SK-N-SH treated with all-trans-retinoic acid at 6 μM for 48 hours (cell line): ENCODE data around the gene NUPR2.
"Not testable (repeated sequence)": the region's sequence is repeated elsewhere in the genome, so short reads cannot be mapped to it uniquely, and the experiment has no call there.

Source experiments
- ATAC-seq: fragments of 200-7000 bp; cut with Tn5 transposase; 3 replicates; pipeline ENCODE4 v1.9.1; 2020; ENCODE audit warnings: mild to moderate bottlenecking, moderate library complexity
- ARNTL ChIP-seq: fragments of 450-650 bp; formaldehyde crosslinking; IDR thresholded peaks from 2 replicates; pipeline ENCODE4 v1.5.0; 2020; ENCODE audit warnings: low read depth, mild to moderate bottlenecking, moderate library complexity, borderline replicate concordance
- BACH2 ChIP-seq: fragments of 250-450 bp; sonication (Bioruptor Pico); IDR thresholded peaks from 2 replicates; pipeline ENCODE4 v1.9.0; 2021; ENCODE audit warnings: mild to moderate bottlenecking, borderline replicate concordance
- CSDC2 ChIP-seq: fragments of 250-450 bp; sonication (Bioruptor Pico); IDR thresholded peaks from 2 replicates; pipeline ENCODE4 v1.5.0; 2020; ENCODE audit warnings: mild to moderate bottlenecking, moderate library complexity
- CSRNP3 ChIP-seq: fragments of 250-450 bp; sonication (Bioruptor Pico); IDR thresholded peaks from 2 replicates; pipeline ENCODE4 v1.5.1; 2021; ENCODE audit warnings: mild to moderate bottlenecking, moderate library complexity
- GLIS3 ChIP-seq: fragments of 250-450 bp; sonication (Bioruptor Pico); IDR thresholded peaks from 2 replicates; pipeline ENCODE4 v1.5.0; 2020; ENCODE audit warnings: mild to moderate bottlenecking, moderate library complexity
- ISL1 ChIP-seq: fragments of 250-450 bp; sonication (Bioruptor Pico); IDR thresholded peaks from 2 replicates; pipeline ENCODE4 v2.1.2; 2022; ENCODE audit warnings: mild to moderate bottlenecking, moderate library complexity
- OSR1 ChIP-seq: fragments of 250-450 bp; sonication (Bioruptor Pico); IDR thresholded peaks from 2 replicates; pipeline ENCODE4 v1.8.0; 2022; ENCODE audit warnings: moderate library complexity, mild to moderate bottlenecking, inconsistent platforms
- PATZ1 ChIP-seq: fragments of 250-450 bp; sonication (Bioruptor Pico); IDR thresholded peaks from 2 replicates; pipeline ENCODE4 v1.8.0; 2020; ENCODE audit warnings: mild to moderate bottlenecking, moderate library complexity, borderline replicate concordance
- PPARA ChIP-seq: fragments of 250-450 bp; sonication (Bioruptor Pico); IDR thresholded peaks from 2 replicates; pipeline ENCODE4 v1.5.0; 2020; ENCODE audit warnings: mild to moderate bottlenecking, borderline replicate concordance
- RARB ChIP-seq: fragments of 250-450 bp; sonication (Bioruptor Pico); IDR thresholded peaks from 2 replicates; pipeline ENCODE4 v1.8.0; 2021; ENCODE audit warnings: mild to moderate bottlenecking, moderate library complexity
- SNAI2 ChIP-seq: fragments of 250-450 bp; sonication (Bioruptor Pico); IDR thresholded peaks from 2 replicates; pipeline ENCODE4 v1.5.0; 2020; ENCODE audit warnings: mild to moderate bottlenecking, moderate library complexity
- TCF4 ChIP-seq: fragments of 250-450 bp; sonication (Bioruptor Pico); IDR thresholded peaks from 2 replicates; pipeline ENCODE4 v1.8.0; 2021; ENCODE audit warnings: mild to moderate bottlenecking, moderate library complexity, borderline replicate concordance
- TOX ChIP-seq: fragments of 250-450 bp; sonication (Bioruptor Pico); IDR thresholded peaks from 2 replicates; pipeline ENCODE4 v1.8.0; 2021; ENCODE audit warnings: mild to moderate bottlenecking, moderate library complexity, borderline replicate concordance
- ZC3H10 ChIP-seq: fragments of 250-450 bp; sonication (Bioruptor Pico); IDR thresholded peaks from 2 replicates; pipeline ENCODE4 v1.5.1; 2021; ENCODE audit warnings: mild to moderate bottlenecking, moderate library complexity
- ZFP3 ChIP-seq: fragments of 250-450 bp; sonication (Bioruptor Pico); IDR thresholded peaks from 2 replicates; pipeline ENCODE4 v1.5.0; 2020; ENCODE audit warnings: mild to moderate bottlenecking, moderate library complexity
- ZFP30 ChIP-seq: fragments of 450-650 bp; formaldehyde crosslinking; IDR thresholded peaks from 2 replicates; pipeline ENCODE4 v1.5.0; 2022; ENCODE audit warnings: mild to moderate bottlenecking, moderate library complexity
- ZNF565 ChIP-seq: fragments of 450-650 bp; formaldehyde crosslinking; conservative IDR thresholded peaks from 2 replicates; pipeline ENCODE4 v1.5.0; 2020; ENCODE audit warnings: low read depth, mild to moderate bottlenecking, moderate library complexity
- ZNF70 ChIP-seq: fragments of 450-650 bp; formaldehyde crosslinking; IDR thresholded peaks from 2 replicates; pipeline ENCODE4 v1.5.0; 2020; ENCODE audit warnings: mild to moderate bottlenecking, moderate library complexity
- ZNF8 ChIP-seq: fragments of 450-650 bp; formaldehyde crosslinking; IDR thresholded peaks from 2 replicates; pipeline ENCODE4 v1.5.0; 2020; ENCODE audit warnings: mild to moderate bottlenecking, moderate library complexity
- TF ChIP-seq, protein P1 (sequence below): fragments of 250-450 bp; sonication (Bioruptor Pico); IDR thresholded peaks from 2 replicates; pipeline ENCODE4 v1.5.0; 2020; ENCODE audit warnings: mild to moderate bottlenecking, moderate library complexity
- TF ChIP-seq, protein P2 (sequence below): fragments of 250-450 bp; sonication (Bioruptor Pico); IDR thresholded peaks from 2 replicates; pipeline ENCODE4 v1.5.1; 2020; ENCODE audit warnings: low read depth, mild to moderate bottlenecking, moderate library complexity
- TF ChIP-seq, protein P3 (sequence below): fragments of 250-450 bp; sonication (Bioruptor Pico); IDR thresholded peaks from 2 replicates; pipeline ENCODE4 v1.8.0; 2021; ENCODE audit warnings: low read depth, mild to moderate bottlenecking, moderate library complexity, borderline replicate concordance

NUPR2 gene

GRCh38 chr7:56078196-56078595, 38.0 kb downstream of the NUPR2 start:
- TF ChIP-seq OSR1 (CRISPR knock-in tag) (no peak), TOX (CRISPR knock-in tag) (no peak), PATZ1 (CRISPR knock-in tag) (no peak), CSDC2 (CRISPR knock-in tag) (no peak), ZFP3 (CRISPR knock-in tag) (no peak), ISL1 (no peak), PPARA (CRISPR knock-in tag) (no peak), GLIS3 (no peak), CSRNP3 (no peak), ZFP30 (CRISPR knock-in tag) (no peak)
- TF ChIP-seq, protein P1, sequence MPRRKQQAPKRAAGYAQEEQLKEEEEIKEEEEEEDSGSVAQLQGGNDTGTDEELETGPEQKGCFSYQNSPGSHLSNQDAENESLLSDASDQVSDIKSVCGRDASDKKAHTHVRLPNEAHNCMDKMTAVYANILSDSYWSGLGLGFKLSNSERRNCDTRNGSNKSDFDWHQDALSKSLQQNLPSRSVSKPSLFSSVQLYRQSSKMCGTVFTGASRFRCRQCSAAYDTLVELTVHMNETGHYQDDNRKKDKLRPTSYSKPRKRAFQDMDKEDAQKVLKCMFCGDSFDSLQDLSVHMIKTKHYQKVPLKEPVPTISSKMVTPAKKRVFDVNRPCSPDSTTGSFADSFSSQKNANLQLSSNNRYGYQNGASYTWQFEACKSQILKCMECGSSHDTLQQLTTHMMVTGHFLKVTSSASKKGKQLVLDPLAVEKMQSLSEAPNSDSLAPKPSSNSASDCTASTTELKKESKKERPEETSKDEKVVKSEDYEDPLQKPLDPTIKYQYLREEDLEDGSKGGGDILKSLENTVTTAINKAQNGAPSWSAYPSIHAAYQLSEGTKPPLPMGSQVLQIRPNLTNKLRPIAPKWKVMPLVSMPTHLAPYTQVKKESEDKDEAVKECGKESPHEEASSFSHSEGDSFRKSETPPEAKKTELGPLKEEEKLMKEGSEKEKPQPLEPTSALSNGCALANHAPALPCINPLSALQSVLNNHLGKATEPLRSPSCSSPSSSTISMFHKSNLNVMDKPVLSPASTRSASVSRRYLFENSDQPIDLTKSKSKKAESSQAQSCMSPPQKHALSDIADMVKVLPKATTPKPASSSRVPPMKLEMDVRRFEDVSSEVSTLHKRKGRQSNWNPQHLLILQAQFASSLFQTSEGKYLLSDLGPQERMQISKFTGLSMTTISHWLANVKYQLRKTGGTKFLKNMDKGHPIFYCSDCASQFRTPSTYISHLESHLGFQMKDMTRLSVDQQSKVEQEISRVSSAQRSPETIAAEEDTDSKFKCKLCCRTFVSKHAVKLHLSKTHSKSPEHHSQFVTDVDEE: no peak
- TF ChIP-seq, protein P2, sequence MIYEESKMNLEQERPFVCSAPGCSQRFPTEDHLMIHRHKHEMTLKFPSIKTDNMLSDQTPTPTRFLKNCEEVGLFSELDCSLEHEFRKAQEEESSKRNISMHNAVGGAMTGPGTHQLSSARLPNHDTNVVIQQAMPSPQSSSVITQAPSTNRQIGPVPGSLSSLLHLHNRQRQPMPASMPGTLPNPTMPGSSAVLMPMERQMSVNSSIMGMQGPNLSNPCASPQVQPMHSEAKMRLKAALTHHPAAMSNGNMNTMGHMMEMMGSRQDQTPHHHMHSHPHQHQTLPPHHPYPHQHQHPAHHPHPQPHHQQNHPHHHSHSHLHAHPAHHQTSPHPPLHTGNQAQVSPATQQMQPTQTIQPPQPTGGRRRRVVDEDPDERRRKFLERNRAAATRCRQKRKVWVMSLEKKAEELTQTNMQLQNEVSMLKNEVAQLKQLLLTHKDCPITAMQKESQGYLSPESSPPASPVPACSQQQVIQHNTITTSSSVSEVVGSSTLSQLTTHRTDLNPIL (CRISPR knock-in tag): no peak
- ATAC-seq: no peak

DNA sequence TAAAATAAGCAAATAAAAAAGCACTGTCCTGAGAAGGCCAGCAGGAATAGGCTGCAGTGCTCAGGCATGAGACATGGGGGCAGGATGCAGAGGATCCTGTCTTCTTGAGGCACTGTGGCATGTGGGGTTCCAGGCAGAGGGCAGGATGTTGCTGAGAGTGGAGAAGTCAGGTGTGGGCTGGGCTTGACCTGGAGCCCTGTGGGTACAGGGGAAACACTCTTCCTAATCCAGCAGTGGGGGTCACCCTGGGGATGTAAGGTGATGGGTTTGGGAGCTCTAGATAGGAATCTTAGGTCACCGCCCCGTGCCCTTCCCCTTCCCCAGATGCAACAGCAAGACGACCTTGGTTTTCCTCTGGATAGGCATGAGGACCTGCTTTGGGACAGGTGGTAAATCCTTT, 38.5 kb downstream of the NUPR2 start:
- no peak for ATAC-seq
- TF ChIP-seq ZFP30 (CRISPR knock-in tag) (no peak), BACH2 (CRISPR knock-in tag) (no peak), ZNF565 (no peak), ZNF8 (CRISPR knock-in tag) (no peak), RARB (no peak), ARNTL (CRISPR knock-in tag) (no peak), PPARA (CRISPR knock-in tag) (no peak), ZC3H10 (CRISPR knock-in tag) (no peak), SNAI2 (no peak)
- TF ChIP-seq, protein P3, sequence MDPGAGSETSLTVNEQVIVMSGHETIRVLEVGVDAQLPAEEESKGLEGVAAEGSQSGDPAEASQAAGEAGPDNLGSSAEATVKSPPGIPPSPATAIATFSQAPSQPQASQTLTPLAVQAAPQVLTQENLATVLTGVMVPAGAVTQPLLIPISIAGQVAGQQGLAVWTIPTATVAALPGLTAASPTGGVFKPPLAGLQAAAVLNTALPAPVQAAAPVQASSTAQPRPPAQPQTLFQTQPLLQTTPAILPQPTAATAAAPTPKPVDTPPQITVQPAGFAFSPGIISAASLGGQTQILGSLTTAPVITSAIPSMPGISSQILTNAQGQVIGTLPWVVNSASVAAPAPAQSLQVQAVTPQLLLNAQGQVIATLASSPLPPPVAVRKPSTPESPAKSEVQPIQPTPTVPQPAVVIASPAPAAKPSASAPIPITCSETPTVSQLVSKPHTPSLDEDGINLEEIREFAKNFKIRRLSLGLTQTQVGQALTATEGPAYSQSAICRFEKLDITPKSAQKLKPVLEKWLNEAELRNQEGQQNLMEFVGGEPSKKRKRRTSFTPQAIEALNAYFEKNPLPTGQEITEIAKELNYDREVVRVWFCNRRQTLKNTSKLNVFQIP (CRISPR knock-in tag): no peak

DNA sequence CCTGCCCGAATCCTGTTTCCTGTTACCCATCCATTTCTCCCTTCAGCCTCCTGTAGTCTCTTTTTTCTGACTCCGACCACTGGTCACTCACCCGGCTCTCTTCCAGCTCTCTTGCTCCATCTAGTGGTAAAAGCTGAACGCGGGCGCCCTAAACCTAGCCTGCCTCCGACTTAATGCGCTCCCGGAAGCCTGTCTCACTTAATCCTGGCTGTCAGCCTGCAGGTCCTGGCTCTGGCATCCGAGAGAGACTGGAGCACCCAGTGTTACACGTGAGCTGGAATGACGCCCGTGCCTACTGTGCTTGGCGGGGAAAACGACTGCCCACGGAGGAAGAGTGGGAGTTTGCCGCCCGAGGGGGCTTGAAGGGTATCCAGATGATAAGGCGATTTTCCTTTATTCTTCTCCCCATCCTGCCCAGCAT, 41.8 kb downstream of the NUPR2 start:
- ATAC-seq: peak; percentile 94
- TF ChIP-seq ZC3H10 (CRISPR knock-in tag) (no peak), ARNTL (CRISPR knock-in tag) (no peak), TCF4 (CRISPR knock-in tag) (no peak), GLIS3 (no peak), ZNF565 (no peak), RARB (no peak), ZFP3 (CRISPR knock-in tag) (no peak), ZNF70 (CRISPR knock-in tag) (no peak), TOX (CRISPR knock-in tag) (no peak), ISL1 (no peak), PATZ1 (CRISPR knock-in tag) (no peak), SNAI2 (no peak)
- TF ChIP-seq, protein P2 (CRISPR knock-in tag): no peak

- ATAC-seq: not testable (repeated sequence)
These were observed 49.8 kb downstream of the NUPR2 start for GRCh38 chr7:56066376-56066775.
